Measurements from ENCODE around the gene ZNF358.
A peak's percentile ranks its signal among the peaks of the same experiment; 100 is the strongest.

Gene ZNF358

GRCh38 chr19:7515645-7516151, at the start of gene ZNF358:
ZNF358 (plus strand) TSS chr19:7516103; CDS start chr19:7519243, 3,140 bp downstream.
- DNase-seq = no peak

DNA sequence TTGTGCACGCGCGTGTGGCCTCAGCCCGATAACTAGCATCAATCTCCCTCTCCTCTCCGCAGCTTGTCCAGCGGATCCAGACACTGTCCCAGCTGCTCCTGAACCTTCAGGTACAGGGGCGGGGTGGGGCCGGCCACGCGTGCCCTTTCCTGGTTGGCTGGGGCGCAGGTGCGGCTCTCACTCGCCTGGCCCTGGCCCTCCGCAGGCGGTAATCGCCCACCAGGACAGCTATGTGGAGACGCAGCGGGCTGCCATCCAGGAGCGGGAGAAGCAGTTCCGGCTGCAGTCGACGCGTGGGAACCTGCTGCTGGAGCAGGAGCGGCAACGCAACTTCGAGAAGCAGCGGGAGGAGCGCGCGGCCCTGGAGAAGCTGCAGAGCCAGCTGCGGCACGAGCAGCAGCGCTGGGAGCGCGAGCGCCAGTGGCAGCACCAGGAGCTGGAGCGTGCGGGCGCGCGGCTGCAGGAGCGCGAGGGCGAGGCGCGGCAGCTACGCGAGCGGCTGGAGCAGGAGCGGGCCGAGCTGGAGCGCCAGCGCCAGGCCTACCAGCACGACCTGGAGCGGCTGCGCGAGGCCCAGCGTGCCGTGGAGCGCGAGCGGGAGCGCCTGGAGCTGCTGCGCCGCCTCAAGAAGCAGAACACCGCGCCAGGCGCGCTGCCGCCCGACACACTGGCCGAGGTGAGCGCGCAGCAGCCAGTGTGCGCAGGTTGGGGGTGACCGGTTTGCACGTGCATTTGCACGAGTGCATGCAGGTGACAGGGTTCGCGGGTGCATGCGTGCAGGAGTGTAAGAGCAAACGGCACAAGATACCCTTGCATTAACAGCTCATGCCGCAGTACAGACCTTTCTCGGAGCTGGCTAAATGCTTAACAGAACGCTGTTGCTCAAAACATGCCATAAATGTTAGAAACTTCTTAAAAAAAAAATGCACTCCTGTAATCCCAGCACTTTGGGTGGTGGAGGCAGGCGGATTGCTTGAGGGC, 48.6 kb upstream of the ZNF358 start:
- DNase-seq = no peak

GRCh38 chr19:7468840-7469239, 47.1 kb upstream of the ZNF358 start:
- DNase-seq = no peak

GRCh38 chr19:7469669-7470285, 46.1 kb upstream of the ZNF358 start:
- no peak for DNase-seq

- no peak for DNase-seq
Observed at GRCh38 chr19:7470540-7471305, 45.2 kb upstream of the ZNF358 start.

GRCh38 chr19:7471696-7472615, 43.9 kb upstream of the ZNF358 start:
- DNase-seq = no peak

GRCh38 chr19:7475665-7476064, 40.2 kb upstream of the ZNF358 start:
- DNase-seq = no peak

DNA sequence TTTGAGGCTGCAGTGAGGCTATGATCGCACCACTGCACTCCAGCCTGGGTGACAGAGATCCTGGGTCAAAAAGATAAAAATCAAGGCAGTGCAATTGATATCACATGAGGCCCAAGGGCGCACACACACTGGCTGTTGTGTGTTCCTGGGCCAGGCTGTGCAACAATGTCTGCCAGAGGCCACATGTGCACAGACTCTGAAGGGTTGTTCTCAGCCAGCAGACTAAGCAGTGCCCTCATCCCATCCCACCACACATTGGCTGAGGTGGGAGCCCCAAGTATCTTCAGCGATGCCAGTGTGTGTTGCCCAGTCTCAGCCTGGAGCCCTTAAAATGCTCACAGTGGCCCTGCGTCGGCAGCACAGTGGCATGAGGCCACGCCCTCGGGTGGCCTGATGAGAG, 39.7 kb upstream of the ZNF358 start:
- no peak for DNase-seq

GRCh38 chr19:7476777-7477494, 39.0 kb upstream of the ZNF358 start:
- no peak for DNase-seq

DNA sequence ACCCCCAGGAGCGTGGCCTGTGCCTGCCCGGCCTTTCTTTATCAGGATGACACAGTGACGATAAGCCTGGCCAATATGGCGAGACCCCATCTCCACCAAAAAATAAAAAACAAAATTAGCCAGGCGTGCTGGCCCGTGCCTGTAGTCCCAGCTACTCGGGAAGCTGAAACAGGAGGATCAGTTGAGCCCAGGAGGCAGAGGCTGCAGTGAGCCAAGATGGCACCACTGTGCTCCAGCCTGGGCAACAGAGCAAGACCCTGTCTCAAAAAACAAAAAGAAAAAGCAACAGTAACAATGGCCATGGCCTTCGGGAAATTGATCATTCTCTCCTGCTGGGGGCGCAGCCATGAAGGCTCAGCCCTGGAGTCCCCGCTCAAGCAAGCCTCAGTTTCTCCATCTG, 38.1 kb upstream of the ZNF358 start:
- DNase-seq = no peak

- no peak for DNase-seq
Observed at GRCh38 chr19:7478173-7478842, 37.6 kb upstream of the ZNF358 start.

GRCh38 chr19:7478843-7479227, 37.1 kb upstream of the ZNF358 start:
- DNase-seq = no peak

- DNase-seq = no peak
Observed at GRCh38 chr19:7480222-7480969, 35.5 kb upstream of the ZNF358 start.

- DNase-seq = no peak
Observed at GRCh38 chr19:7480970-7481255, 35.0 kb upstream of the ZNF358 start.

- DNase-seq = no peak
Observed at GRCh38 chr19:7482584-7483439, 33.1 kb upstream of the ZNF358 start.

DNA sequence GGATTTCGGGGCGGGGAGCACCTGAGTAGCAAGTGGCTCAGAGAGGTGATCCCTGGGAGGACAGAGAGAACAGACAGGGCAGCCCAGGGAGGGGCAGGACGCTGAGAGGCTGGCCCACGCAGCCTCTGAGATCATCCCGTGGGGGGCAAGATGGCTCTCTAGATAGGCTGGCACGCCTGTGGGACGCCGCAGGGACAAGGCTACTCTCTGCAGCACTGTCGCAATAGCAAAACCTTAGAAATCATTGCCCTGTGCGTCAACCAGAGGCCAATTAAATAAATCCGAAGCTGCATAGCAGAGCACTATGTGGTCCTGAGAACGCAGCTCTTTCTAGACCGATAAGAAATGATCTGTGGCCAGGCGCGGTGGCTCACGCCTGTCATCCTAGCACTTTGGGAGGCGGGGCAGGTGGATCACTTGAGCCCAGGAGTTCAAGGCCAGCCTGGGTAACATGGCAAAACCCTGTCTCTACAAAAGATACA, 32.1 kb upstream of the ZNF358 start:
- no peak for DNase-seq

DNA sequence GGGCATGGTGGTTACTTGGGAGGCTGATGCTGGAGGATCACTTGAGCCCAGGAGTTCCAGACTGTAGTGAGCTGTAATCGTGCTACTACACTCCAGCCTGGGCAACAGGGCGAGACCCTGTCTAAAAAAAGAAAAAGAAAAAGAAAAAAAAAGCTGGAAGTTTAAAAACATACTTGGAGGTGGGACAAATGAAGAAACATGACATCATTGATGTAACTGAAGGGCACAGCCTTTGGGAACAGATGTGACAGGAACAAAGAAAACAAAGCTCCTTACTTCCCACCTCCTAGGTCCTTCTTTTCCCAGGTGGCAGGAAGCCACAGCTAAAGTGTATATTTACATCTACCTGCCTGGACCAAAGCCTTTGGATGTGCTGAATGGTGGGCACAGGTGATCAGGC, 29.0 kb upstream of the ZNF358 start:
- no peak for DNase-seq

- peak; percentile 36 for DNase-seq
Observed at GRCh38 chr19:7488736-7489353, 27.1 kb upstream of the ZNF358 start, which contains the start of gene PEX11G. PEX11G (minus strand) TSS chr19:7489035; CDS start chr19:7489010, 25 bp downstream.
